ENCODE data around the gene JPH2.

The JPH2 gene

GRCh38 chr20:44095831-44096230, 91.2 kb downstream of the JPH2 start:
- no peak for DNase-seq

GRCh38 chr20:44093249-44093582, 93.8 kb downstream of the JPH2 start:
- no peak for DNase-seq

- peak; percentile 58 for DNase-seq
These were observed 94.3 kb downstream of the JPH2 start for GRCh38 chr20:44092551-44093248.

GRCh38 chr20:44091026-44091425, 96.0 kb downstream of the JPH2 start:
- no peak for DNase-seq

- peak; percentile 44 for DNase-seq
These were observed 96.9 kb downstream of the JPH2 start for GRCh38 chr20:44089987-44090674.

GRCh38 chr20:44087857-44088120, 99.2 kb downstream of the JPH2 start:
- peak; percentile 10 for DNase-seq

- no peak for DNase-seq
These were observed 99.7 kb downstream of the JPH2 start for GRCh38 chr20:44087051-44087856.

GRCh38 chr20:44085616-44086434, 101.2 kb downstream of the JPH2 start:
- no peak for DNase-seq

GRCh38 chr20:44084891-44085290, 102.1 kb downstream of the JPH2 start:
- DNase-seq, result no peak

- no peak for DNase-seq
These were observed 102.5 kb downstream of the JPH2 start for GRCh38 chr20:44084439-44084838.

GRCh38 chr20:44083220-44083933, 103.6 kb downstream of the JPH2 start:
- DNase-seq, result no peak

GRCh38 chr20:44081888-44082287, 105.1 kb downstream of the JPH2 start:
- no peak for DNase-seq

GRCh38 chr20:44081476-44081875, 105.5 kb downstream of the JPH2 start:
- no peak for DNase-seq

GRCh38 chr20:44080646-44081267, 106.2 kb downstream of the JPH2 start:
- DNase-seq, result peak; percentile 56

GRCh38 chr20:44080064-44080463, 106.9 kb downstream of the JPH2 start:
- no peak for DNase-seq

GRCh38 chr20:44079291-44079690, 107.7 kb downstream of the JPH2 start:
- DNase-seq, result no peak

GRCh38 chr20:44075950-44076232, 111.1 kb downstream of the JPH2 start:
- DNase-seq, result no peak

GRCh38 chr20:44075191-44075949, 111.6 kb downstream of the JPH2 start:
- peak; percentile 38 for DNase-seq

- DNase-seq, result peak; percentile 15
These were observed 112.5 kb downstream of the JPH2 start for GRCh38 chr20:44074252-44075151.

GRCh38 chr20:44073675-44074071, 113.3 kb downstream of the JPH2 start:
- DNase-seq, result no peak

Data from MV-4-11 (cell line).